ENCODE data around the gene ABCC10.
"Not testable (repeated sequence)": the region's sequence is repeated elsewhere in the genome, so short reads cannot be mapped to it uniquely, and the experiment has no call there.

Gene ABCC10

GRCh38 chr6:43427406-43428111 lies at the start of gene ABCC10:
TSS of gene ABCC10 (plus strand) at chr6:43427541. CDS start at chr6:43427979, 438 bp downstream.
- peak; percentile 95 for DNase-seq (ENCODE audit: low spot score)

- DNase-seq (ENCODE audit: low spot score): peak; percentile 37
Observed at GRCh38 chr6:43377710-43378229, 49.6 kb upstream of the ABCC10 start.

- DNase-seq (ENCODE audit: low spot score): peak; percentile 80
Observed at GRCh38 chr6:43378631-43379030, 48.7 kb upstream of the ABCC10 start.

- not testable (repeated sequence) for DNase-seq (ENCODE audit: low spot score)
Observed at GRCh38 chr6:43380858-43381257, 46.5 kb upstream of the ABCC10 start.

GRCh38 chr6:43383021-43383667 lies 44.2 kb upstream of the ABCC10 start:
- peak; percentile 39 for DNase-seq (ENCODE audit: low spot score)

- DNase-seq (ENCODE audit: low spot score): no peak
Observed at GRCh38 chr6:43386492-43386891, 40.8 kb upstream of the ABCC10 start.

- no peak for DNase-seq (ENCODE audit: low spot score)
Observed at GRCh38 chr6:43389730-43390295, 37.5 kb upstream of the ABCC10 start.

GRCh38 chr6:43390753-43391439 lies 36.4 kb upstream of the ABCC10 start:
- DNase-seq (ENCODE audit: low spot score): not testable (repeated sequence)

GRCh38 chr6:43391440-43392031 lies 35.8 kb upstream of the ABCC10 start:
- DNase-seq (ENCODE audit: low spot score): no peak

- DNase-seq (ENCODE audit: low spot score): not testable (repeated sequence)
Observed at GRCh38 chr6:43393133-43393532, 34.2 kb upstream of the ABCC10 start.

GRCh38 chr6:43393602-43394001 lies 33.7 kb upstream of the ABCC10 start:
- no peak for DNase-seq (ENCODE audit: low spot score)

- no peak for DNase-seq (ENCODE audit: low spot score)
Observed at GRCh38 chr6:43394982-43395381, 32.4 kb upstream of the ABCC10 start.

GRCh38 chr6:43395776-43396175 lies 31.6 kb upstream of the ABCC10 start:
- peak; percentile 42 for DNase-seq (ENCODE audit: low spot score)

GRCh38 chr6:43396408-43397149 lies 30.8 kb upstream of the ABCC10 start:
- DNase-seq (ENCODE audit: low spot score): no peak

- no peak for DNase-seq (ENCODE audit: low spot score)
Observed at GRCh38 chr6:43399932-43400487, 27.3 kb upstream of the ABCC10 start.

- no peak for DNase-seq (ENCODE audit: low spot score)
Observed at GRCh38 chr6:43401730-43402129, 25.6 kb upstream of the ABCC10 start.

GRCh38 chr6:43402820-43403219 lies 24.5 kb upstream of the ABCC10 start:
- peak; percentile 34 for DNase-seq (ENCODE audit: low spot score)

GRCh38 chr6:43405354-43405753 lies 22.0 kb upstream of the ABCC10 start:
- peak; percentile 71 for DNase-seq (ENCODE audit: low spot score)

GRCh38 chr6:43407296-43407695 lies 20.0 kb upstream of the ABCC10 start:
- DNase-seq (ENCODE audit: low spot score): no peak

GRCh38 chr6:43408259-43408658 lies 19.1 kb upstream of the ABCC10 start:
- no peak for DNase-seq (ENCODE audit: low spot score)

GRCh38 chr6:43410776-43411175 lies 16.6 kb upstream of the ABCC10 start:
- not testable (repeated sequence) for DNase-seq (ENCODE audit: low spot score)
